ENCODE data around the gene PDLIM5. TPM values are rescaled to one million over a fixed set of nuclear protein-coding genes. Genes with fewer than 3 reads are reported as not detected.

The PDLIM5 gene
- total RNA-seq, 1 experiment from 2014 or later, result 58.0 TPM

DNA sequence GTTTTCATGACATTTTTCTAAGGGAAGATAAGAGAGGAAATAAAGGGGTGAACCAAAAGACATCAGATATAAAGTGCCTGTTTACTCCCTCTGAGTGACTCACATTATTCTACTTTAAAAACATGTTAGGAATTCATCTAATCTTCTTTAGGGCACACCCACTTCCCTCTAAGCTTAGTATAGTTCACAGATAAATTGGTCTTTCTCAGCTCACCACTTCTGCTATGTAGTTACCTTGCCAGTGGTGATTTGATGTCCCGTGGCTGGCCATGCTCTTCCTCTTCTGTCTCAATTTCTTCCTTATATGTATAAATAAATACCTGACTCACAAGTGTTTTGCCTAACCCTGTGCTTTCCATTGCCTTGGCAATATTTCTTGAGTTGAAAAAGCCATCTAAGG, 96.8 kb downstream of the PDLIM5 start:
- Mint-ChIP-seq H3K9me3 (0 out of 5 replicates have a peak, but pooled peaks cover 0 to 3% of the 10 kb centered on the region in 2 experiments), H3K27ac (peak overlapping the region; percentile 22 to 38 (median 27); a peak in 2 of 7 replicates), H3K4me3 (no peak overlapping the region), H3K4me1 (peaks cover 15 to 21% of the 10 kb centered on the region in 2 experiments), H3K36me3 (ENCODE audit: insufficient read depth in 1 of 3, low read depth in 3 of 3) (peaks cover 0 to 9% (median 0%) of the 10 kb centered on the region in 3 experiments; a peak in 2 of 7 replicates), H3K27me3 (ENCODE audit: low read depth) (no peaks in the 10 kb centered on the region)
- Histone ChIP-seq H3T11ph (ENCODE audit: low read length) (no peak overlapping the region), H3K27me3 (ENCODE audit: insufficient read depth, low read length) (no peaks in the 10 kb centered on the region), H3K23ac (ENCODE audit: insufficient read length, low read depth, low read length) (no peak overlapping the region), H2BK120ac (ENCODE audit: low read depth, low read length, poor library complexity, severe bottlenecking) (no peak overlapping the region), H2BK5ac (ENCODE audit: insufficient read length, low read length) (no peak overlapping the region), H3K4ac (ENCODE audit: low read depth, low read length) (no peak overlapping the region), H4K20me1 (ENCODE audit: control insufficient read depth, insufficient read depth, insufficient read length) (no peaks in the 10 kb centered on the region), H3K4me2 (ENCODE audit: insufficient read depth, insufficient read length, low read length) (no peak overlapping the region), H4K5ac (ENCODE audit: insufficient read length, low read depth, low read length) (no peak overlapping the region), H3K27ac (ENCODE audit: insufficient read length, low read depth, low read length) (no peak overlapping the region), H3K56ac (ENCODE audit: insufficient read length, low read depth, low read length) (no peak overlapping the region), H3K9ac (ENCODE audit: extremely low read depth, insufficient read length, low read length) (no peak overlapping the region), H3K23me2 (ENCODE audit: insufficient read length, low read depth, low read length, poor library complexity, severe bottlenecking) (no peaks in the 10 kb centered on the region), H3K14ac (ENCODE audit: insufficient read depth, low read length) (no peak overlapping the region), H2AFZ (ENCODE audit: low read length) (no peak overlapping the region), H2AK5ac (ENCODE audit: insufficient read length, low read length) (no peak overlapping the region), H4K8ac (replicated peaks; ENCODE audit: insufficient read length, low read depth, low read length) (no peak overlapping the region), H3K18ac (ENCODE audit: insufficient read length, low read depth, low read length) (no peak overlapping the region), H2BK15ac (ENCODE audit: low read depth, low read length) (no peak overlapping the region), H3K79me2 (ENCODE audit: insufficient read depth, low read length) (no peaks in the 10 kb centered on the region), H2BK20ac (ENCODE audit: low read depth, low read length, poor library complexity, severe bottlenecking) (no peak overlapping the region), H4K91ac (ENCODE audit: insufficient read length, low read depth, low read length) (no peak overlapping the region), H3K79me1 (ENCODE audit: insufficient read depth, low read depth, low read length, poor library complexity, severe bottlenecking) (peaks cover 2% of the 10 kb centered on the region), H2BK12ac (ENCODE audit: insufficient read length, low read depth, low read length) (no peak overlapping the region), H3K9me3 (ENCODE audit: control insufficient read depth, low read depth, low read length) (no peaks in the 10 kb centered on the region), H3K4me1 (ENCODE audit: insufficient read depth, low read length) (no peaks in the 10 kb centered on the region; the same call in 1 of the 2 replicates)
- TF ChIP-seq CTCF (conservative IDR thresholded peaks at IDR 0.05), result no peak
- no CpG with 5 or more reads among the region's 1 CpG for WGBS (ENCODE audit: extremely low coverage, insufficient read length, low lambda C conversion rate)
- DNase-seq, result no peak

Measured in H9 (cell line).